ENCODE data around the gene PACS1.

- TF ChIP-seq, protein P1, sequence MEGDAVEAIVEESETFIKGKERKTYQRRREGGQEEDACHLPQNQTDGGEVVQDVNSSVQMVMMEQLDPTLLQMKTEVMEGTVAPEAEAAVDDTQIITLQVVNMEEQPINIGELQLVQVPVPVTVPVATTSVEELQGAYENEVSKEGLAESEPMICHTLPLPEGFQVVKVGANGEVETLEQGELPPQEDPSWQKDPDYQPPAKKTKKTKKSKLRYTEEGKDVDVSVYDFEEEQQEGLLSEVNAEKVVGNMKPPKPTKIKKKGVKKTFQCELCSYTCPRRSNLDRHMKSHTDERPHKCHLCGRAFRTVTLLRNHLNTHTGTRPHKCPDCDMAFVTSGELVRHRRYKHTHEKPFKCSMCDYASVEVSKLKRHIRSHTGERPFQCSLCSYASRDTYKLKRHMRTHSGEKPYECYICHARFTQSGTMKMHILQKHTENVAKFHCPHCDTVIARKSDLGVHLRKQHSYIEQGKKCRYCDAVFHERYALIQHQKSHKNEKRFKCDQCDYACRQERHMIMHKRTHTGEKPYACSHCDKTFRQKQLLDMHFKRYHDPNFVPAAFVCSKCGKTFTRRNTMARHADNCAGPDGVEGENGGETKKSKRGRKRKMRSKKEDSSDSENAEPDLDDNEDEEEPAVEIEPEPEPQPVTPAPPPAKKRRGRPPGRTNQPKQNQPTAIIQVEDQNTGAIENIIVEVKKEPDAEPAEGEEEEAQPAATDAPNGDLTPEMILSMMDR (conservative IDR thresholded peaks at IDR 0.05): no peak
- no peak for TF ChIP-seq ZFX (IDR thresholded peaks at IDR 0.05)
Observed at GRCh38 chr11:66172146-66172545, 102.1 kb downstream of the PACS1 start.
